ENCODE data around the gene FHOD3.

GRCh38 chr18:36321658-36322407, 24.3 kb downstream of the FHOD3 start:
- TF ChIP-seq CTCF (conservative IDR thresholded peaks at IDR 0.05) (no peak), EZH2 (IDR thresholded peaks at IDR 0.05; ENCODE audit: low read depth) (no peak)

All from PC-9 (cell line).